ENCODE measurements around the gene OPCML. TPM values are rescaled to one million over a fixed set of nuclear protein-coding genes. Genes with fewer than 3 reads are reported as not detected.

OPCML gene
- total RNA-seq, 1 donor from 2014 or later, result 2.7 TPM

DNA sequence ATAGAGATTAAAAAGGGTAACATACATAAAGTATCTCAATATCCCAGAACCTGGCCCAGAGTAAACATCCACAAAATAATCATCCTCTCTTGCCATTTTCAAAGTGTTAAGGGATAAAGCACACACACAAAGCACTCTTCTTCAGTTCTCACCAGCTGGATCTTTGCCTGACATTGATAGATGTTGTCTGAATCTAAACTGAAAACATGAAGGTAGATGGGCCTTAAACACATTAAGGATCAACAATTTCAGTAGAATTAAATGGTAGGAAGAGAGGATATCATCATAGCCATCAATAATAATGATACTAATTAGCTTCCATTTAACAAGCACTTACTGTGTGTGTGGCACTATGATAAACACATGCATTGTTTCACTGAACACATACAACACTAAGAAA lies 261.1 kb downstream of the OPCML start:
- H3K27me3 Mint-ChIP-seq (ENCODE audit: low read depth), result peaks cover 10% of the 10 kb centered on the region
- no peaks in the 10 kb centered on the region for H3K4me1 Mint-ChIP-seq (ENCODE audit: low read depth)
- H3K36me3 Mint-ChIP-seq (ENCODE audit: low read depth), result no peaks in the 10 kb centered on the region
- DNase-seq (ENCODE audit: low spot score), result no peak
- no peak overlapping the region for H3K27ac Mint-ChIP-seq (ENCODE audit: unreplicated experiment)
- no peak overlapping the region for H3K4me3 Mint-ChIP-seq (ENCODE audit: unreplicated experiment)
- no peaks in the 10 kb centered on the region for H3K9me3 Mint-ChIP-seq (ENCODE audit: low read depth)
- TF ChIP-seq, protein P1, sequence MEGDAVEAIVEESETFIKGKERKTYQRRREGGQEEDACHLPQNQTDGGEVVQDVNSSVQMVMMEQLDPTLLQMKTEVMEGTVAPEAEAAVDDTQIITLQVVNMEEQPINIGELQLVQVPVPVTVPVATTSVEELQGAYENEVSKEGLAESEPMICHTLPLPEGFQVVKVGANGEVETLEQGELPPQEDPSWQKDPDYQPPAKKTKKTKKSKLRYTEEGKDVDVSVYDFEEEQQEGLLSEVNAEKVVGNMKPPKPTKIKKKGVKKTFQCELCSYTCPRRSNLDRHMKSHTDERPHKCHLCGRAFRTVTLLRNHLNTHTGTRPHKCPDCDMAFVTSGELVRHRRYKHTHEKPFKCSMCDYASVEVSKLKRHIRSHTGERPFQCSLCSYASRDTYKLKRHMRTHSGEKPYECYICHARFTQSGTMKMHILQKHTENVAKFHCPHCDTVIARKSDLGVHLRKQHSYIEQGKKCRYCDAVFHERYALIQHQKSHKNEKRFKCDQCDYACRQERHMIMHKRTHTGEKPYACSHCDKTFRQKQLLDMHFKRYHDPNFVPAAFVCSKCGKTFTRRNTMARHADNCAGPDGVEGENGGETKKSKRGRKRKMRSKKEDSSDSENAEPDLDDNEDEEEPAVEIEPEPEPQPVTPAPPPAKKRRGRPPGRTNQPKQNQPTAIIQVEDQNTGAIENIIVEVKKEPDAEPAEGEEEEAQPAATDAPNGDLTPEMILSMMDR (IDR thresholded peaks at IDR 0.05), result no peak

- TF ChIP-seq, protein P1 (IDR thresholded peaks at IDR 0.05), result no peak
- H3K4me3 Mint-ChIP-seq (ENCODE audit: unreplicated experiment), result no peak overlapping the region
- H3K27ac Mint-ChIP-seq (ENCODE audit: unreplicated experiment), result no peak overlapping the region
- no peak for DNase-seq (ENCODE audit: low spot score)
- peaks cover 11% of the 10 kb centered on the region for H3K27me3 Mint-ChIP-seq (ENCODE audit: low read depth)
- H3K9me3 Mint-ChIP-seq (ENCODE audit: low read depth), result no peaks in the 10 kb centered on the region
- no peaks in the 10 kb centered on the region for H3K4me1 Mint-ChIP-seq (ENCODE audit: low read depth)
- no peaks in the 10 kb centered on the region for H3K36me3 Mint-ChIP-seq (ENCODE audit: low read depth)
Observed at GRCh38 chr11:133269267-133269666, 263.0 kb downstream of the OPCML start.

- DNase-seq (ENCODE audit: low spot score), result no peak
- TF ChIP-seq, protein P1 (IDR thresholded peaks at IDR 0.05), result no peak
- peaks cover 11% of the 10 kb centered on the region for H3K27me3 Mint-ChIP-seq (ENCODE audit: low read depth)
- H3K4me3 Mint-ChIP-seq (ENCODE audit: unreplicated experiment), result no peak overlapping the region
- H3K36me3 Mint-ChIP-seq (ENCODE audit: low read depth), result no peaks in the 10 kb centered on the region
- H3K4me1 Mint-ChIP-seq (ENCODE audit: low read depth), result no peaks in the 10 kb centered on the region
- no peaks in the 10 kb centered on the region for H3K9me3 Mint-ChIP-seq (ENCODE audit: low read depth)
- no peak overlapping the region for H3K27ac Mint-ChIP-seq (ENCODE audit: unreplicated experiment)
Observed at GRCh38 chr11:133266986-133267385, 265.3 kb downstream of the OPCML start.

DNA sequence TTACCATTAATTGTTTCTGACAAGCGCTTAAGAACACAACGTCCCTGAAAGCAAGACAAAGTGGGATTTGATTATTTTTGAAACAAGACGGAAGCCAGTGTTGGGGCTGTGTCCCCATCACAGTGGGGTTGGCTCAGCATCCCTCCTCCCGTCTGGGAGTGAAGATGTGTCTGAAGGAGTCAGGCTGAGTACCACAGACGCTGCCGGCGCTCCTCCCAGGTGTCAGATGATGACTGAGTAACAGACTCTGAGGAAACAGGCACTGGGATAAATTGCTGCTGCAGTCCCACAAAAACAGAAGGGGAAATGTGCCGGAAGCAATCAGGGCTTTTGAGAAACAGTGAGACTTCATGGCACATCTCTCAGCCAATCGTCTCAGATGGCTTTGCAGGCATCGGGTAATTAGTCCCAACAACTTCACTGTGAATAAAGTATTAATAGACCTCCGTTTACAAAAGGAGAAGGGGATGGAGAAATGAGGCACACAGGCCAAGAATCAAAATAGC lies 266.7 kb downstream of the OPCML start:
- H3K4me3 Mint-ChIP-seq (ENCODE audit: unreplicated experiment), result no peak overlapping the region

DNA sequence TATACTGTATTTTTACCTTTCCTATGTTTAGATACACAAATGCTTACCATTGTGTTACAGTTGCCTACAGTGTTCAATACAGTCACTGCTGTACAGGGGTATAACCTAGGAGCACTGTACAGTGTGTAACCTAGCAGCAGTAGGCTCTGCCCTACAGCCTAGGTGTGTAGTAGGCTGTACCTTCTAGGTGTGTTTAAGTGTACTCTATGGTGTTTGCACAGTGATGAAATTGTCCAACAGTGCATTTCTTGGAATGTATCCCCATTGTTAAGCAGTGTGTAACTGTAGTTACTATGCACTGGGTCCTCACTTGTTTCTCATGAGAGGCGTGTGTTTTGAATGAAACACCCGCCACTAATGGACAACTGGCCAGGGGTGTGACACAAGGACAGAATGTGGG lies 269.0 kb downstream of the OPCML start:
- no peak for DNase-seq (ENCODE audit: low spot score)
- no peaks in the 10 kb centered on the region for H3K36me3 Mint-ChIP-seq (ENCODE audit: low read depth)
- no peak overlapping the region for H3K4me3 Mint-ChIP-seq (ENCODE audit: unreplicated experiment)
- H3K9me3 Mint-ChIP-seq (ENCODE audit: low read depth), result no peaks in the 10 kb centered on the region
- H3K27me3 Mint-ChIP-seq (ENCODE audit: low read depth), result peaks cover 8% of the 10 kb centered on the region
- no peak overlapping the region for H3K27ac Mint-ChIP-seq (ENCODE audit: unreplicated experiment)
- no peaks in the 10 kb centered on the region for H3K4me1 Mint-ChIP-seq (ENCODE audit: low read depth)
- TF ChIP-seq, protein P1 (IDR thresholded peaks at IDR 0.05), result no peak

More for the DNA sequence above, 266.7 kb downstream of the OPCML start:
- no peaks in the 10 kb centered on the region for H3K4me1 Mint-ChIP-seq (ENCODE audit: low read depth)
- TF ChIP-seq, protein P1 (IDR thresholded peaks at IDR 0.05), result no peak
- H3K36me3 Mint-ChIP-seq (ENCODE audit: low read depth), result no peaks in the 10 kb centered on the region
- no peaks in the 10 kb centered on the region for H3K9me3 Mint-ChIP-seq (ENCODE audit: low read depth)
- H3K27ac Mint-ChIP-seq (ENCODE audit: unreplicated experiment), result no peak overlapping the region
- H3K27me3 Mint-ChIP-seq (ENCODE audit: low read depth), result peaks cover 11% of the 10 kb centered on the region
- DNase-seq (ENCODE audit: low spot score), result no peak
